ENCODE results near the gene XPO6. TPM values are rescaled to one million over a fixed set of nuclear protein-coding genes. Genes with fewer than 3 reads are reported as not detected.

The XPO6 gene
- total RNA-seq, 1 experiment from 2014 or later, result 135 TPM

DNA sequence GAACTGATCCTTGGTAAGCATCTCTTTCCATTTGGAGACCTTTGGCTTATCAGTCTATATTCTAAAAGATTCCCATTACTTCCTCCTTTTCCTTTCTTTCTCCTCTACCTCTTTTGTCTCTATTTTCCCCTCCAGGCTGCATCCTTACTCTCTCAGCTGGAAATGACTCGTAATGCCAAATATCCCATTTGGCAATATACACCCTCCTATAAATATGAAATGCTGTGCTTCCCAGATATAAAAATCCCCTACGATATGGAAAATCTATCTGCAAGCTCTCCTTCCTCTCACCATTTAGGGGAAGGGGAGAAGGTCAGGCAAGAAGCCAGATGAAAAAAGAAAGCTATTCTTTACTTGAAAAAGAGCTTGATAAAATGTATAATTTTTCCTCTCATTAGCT lies 39.9 kb downstream of the XPO6 start:
- H3K36me3 ChIP-seq (ENCODE audit: control insufficient read depth, insufficient read depth, low read length), result peaks cover 20% of the 10 kb centered on the region
- H3K9me3 ChIP-seq (ENCODE audit: control insufficient read depth, insufficient read depth, low read depth, low read length), result no peaks in the 10 kb centered on the region
- TF ChIP-seq, protein P1, sequence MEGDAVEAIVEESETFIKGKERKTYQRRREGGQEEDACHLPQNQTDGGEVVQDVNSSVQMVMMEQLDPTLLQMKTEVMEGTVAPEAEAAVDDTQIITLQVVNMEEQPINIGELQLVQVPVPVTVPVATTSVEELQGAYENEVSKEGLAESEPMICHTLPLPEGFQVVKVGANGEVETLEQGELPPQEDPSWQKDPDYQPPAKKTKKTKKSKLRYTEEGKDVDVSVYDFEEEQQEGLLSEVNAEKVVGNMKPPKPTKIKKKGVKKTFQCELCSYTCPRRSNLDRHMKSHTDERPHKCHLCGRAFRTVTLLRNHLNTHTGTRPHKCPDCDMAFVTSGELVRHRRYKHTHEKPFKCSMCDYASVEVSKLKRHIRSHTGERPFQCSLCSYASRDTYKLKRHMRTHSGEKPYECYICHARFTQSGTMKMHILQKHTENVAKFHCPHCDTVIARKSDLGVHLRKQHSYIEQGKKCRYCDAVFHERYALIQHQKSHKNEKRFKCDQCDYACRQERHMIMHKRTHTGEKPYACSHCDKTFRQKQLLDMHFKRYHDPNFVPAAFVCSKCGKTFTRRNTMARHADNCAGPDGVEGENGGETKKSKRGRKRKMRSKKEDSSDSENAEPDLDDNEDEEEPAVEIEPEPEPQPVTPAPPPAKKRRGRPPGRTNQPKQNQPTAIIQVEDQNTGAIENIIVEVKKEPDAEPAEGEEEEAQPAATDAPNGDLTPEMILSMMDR (IDR thresholded peaks at IDR 0.05), result no peak
- TF ChIP-seq, protein P2, sequence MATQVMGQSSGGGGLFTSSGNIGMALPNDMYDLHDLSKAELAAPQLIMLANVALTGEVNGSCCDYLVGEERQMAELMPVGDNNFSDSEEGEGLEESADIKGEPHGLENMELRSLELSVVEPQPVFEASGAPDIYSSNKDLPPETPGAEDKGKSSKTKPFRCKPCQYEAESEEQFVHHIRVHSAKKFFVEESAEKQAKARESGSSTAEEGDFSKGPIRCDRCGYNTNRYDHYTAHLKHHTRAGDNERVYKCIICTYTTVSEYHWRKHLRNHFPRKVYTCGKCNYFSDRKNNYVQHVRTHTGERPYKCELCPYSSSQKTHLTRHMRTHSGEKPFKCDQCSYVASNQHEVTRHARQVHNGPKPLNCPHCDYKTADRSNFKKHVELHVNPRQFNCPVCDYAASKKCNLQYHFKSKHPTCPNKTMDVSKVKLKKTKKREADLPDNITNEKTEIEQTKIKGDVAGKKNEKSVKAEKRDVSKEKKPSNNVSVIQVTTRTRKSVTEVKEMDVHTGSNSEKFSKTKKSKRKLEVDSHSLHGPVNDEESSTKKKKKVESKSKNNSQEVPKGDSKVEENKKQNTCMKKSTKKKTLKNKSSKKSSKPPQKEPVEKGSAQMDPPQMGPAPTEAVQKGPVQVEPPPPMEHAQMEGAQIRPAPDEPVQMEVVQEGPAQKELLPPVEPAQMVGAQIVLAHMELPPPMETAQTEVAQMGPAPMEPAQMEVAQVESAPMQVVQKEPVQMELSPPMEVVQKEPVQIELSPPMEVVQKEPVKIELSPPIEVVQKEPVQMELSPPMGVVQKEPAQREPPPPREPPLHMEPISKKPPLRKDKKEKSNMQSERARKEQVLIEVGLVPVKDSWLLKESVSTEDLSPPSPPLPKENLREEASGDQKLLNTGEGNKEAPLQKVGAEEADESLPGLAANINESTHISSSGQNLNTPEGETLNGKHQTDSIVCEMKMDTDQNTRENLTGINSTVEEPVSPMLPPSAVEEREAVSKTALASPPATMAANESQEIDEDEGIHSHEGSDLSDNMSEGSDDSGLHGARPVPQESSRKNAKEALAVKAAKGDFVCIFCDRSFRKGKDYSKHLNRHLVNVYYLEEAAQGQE (IDR thresholded peaks at IDR 0.05; ENCODE audit: insufficient read depth in 1 of 2, low read depth in 2 of 2, low read length in 1 of 2), result no peak
- TF ChIP-seq SIN3A (IDR thresholded peaks at IDR 0.05; ENCODE audit: borderline replicate concordance, insufficient read depth, low read depth, low read length) (no peak), TCF7L2 (IDR thresholded peaks at IDR 0.05; ENCODE audit: low read depth, low read length) (no peak), POLR2AphosphoS5 (IDR thresholded peaks at IDR 0.05; ENCODE audit: low read depth, low read length) (no peak)
- ChIA-PET CTCF (no interaction called here), POLR2A (no interaction called here)
- DNase-seq (ENCODE audit: low read depth, low spot score), result no peak
- H3K27me3 ChIP-seq (ENCODE audit: control insufficient read depth, insufficient read depth, low read length), result no peaks in the 10 kb centered on the region
- H3K27ac ChIP-seq (ENCODE audit: low read length), result no peak overlapping the region
- no peak for ATAC-seq
- no peak overlapping the region for H3K4me3 ChIP-seq (ENCODE audit: low read depth in 2 of 2, low read length in 2 of 2)
- BruUV-seq (replicated peaks), result no TSS peak
- in situ Hi-C loops (cut with HindIII; ENCODE audit: low pct_unique_long_range_greater_than_20kb, low sequenced_read_pairs) (no loop called here), intact Hi-C loops (cut with micrococcal nuclease; ENCODE audit: unreplicated experiment) (no loop called here)
- H3K4me1 ChIP-seq (ENCODE audit: control insufficient read depth, insufficient read depth, low read length), result no peaks in the 10 kb centered on the region

DNA sequence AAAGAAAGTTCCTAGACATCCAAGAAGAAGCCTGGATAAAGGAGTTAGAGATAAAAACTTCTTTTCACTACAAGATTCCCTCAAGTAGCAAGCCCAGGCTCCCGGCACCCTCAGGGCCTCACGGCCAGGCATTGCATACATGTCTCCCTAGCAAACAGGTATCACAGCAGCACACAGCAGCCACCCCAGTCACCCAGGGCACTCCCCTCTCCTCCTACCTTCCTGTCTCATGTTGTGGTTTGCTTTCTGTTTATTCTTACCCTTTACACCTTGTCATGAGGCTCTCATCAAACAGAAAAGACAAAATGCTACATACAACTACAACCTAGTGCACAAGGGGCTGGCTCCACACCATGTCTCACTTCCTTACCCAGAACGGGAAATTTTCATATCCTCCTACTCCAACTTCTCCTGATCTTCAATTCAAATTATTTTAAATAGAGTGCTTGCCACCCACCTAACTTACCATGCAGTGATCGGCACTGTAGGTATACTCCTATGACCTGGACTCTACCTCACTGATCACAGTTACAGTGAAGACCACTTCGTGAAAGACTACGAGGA lies 42.7 kb downstream of the XPO6 start:
- H3K27ac ChIP-seq (ENCODE audit: low read length), result no peak overlapping the region

More for the DNA sequence above, 42.7 kb downstream of the XPO6 start:
- Histone ChIP-seq H3K9me3 (ENCODE audit: control insufficient read depth, insufficient read depth, low read depth, low read length) (no peaks in the 10 kb centered on the region), H3K36me3 (ENCODE audit: control insufficient read depth, insufficient read depth, low read length) (peaks cover 21% of the 10 kb centered on the region), H3K27me3 (ENCODE audit: control insufficient read depth, insufficient read depth, low read length) (no peaks in the 10 kb centered on the region), H3K4me3 (ENCODE audit: low read depth in 2 of 2, low read length in 2 of 2) (no peak overlapping the region), H3K4me1 (ENCODE audit: control insufficient read depth, insufficient read depth, low read length) (no peaks in the 10 kb centered on the region)
- ChIA-PET POLR2A (no interaction called here), CTCF (no interaction called here)
- no peak for TF ChIP-seq SIN3A (IDR thresholded peaks at IDR 0.05; ENCODE audit: borderline replicate concordance, insufficient read depth, low read depth, low read length)
- TF ChIP-seq TCF7L2 (IDR thresholded peaks at IDR 0.05; ENCODE audit: low read depth, low read length), result no peak
- TF ChIP-seq POLR2AphosphoS5 (IDR thresholded peaks at IDR 0.05; ENCODE audit: low read depth, low read length), result no peak
- TF ChIP-seq, protein P1 (IDR thresholded peaks at IDR 0.05), result no peak
- TF ChIP-seq, protein P2 (IDR thresholded peaks at IDR 0.05; ENCODE audit: insufficient read depth in 1 of 2, low read depth in 2 of 2, low read length in 1 of 2), result no peak
- intact Hi-C loops (cut with micrococcal nuclease; ENCODE audit: unreplicated experiment) (no loop called here), in situ Hi-C loops (cut with HindIII; ENCODE audit: low pct_unique_long_range_greater_than_20kb, low sequenced_read_pairs) (no loop called here)
- DNase-seq (ENCODE audit: low read depth, low spot score) (no peak), ATAC-seq (no peak)
- BruUV-seq (replicated peaks), result no TSS peak

Data from Panc1 (cell line).